OCI-LY7 (cell line): ENCODE measurements around the gene PNMA8C. TPM values are rescaled to one million over a fixed set of nuclear protein-coding genes. Genes with fewer than 3 reads are reported as not detected.

ENCODE experiments used
- BruUV-seq: library from RNA; stranded (reverse); fragments of 400-500 nt; replicated peaks from 2 replicates; lab custom pipeline; 2021; lab: Mats Ljungman, UMichigan
- CTCF ChIA-PET: fragments of 300-600 bp; sonication (Branson Sonifier 250); formaldehyde crosslinking; loops from one replicate; lab custom pipeline; 2022; ENCODE audit warnings: antibody characterized with exemption; ENCODE audit not compliant: unreplicated experiment; lab: Charles Lee
- POLR2A ChIA-PET: fragments of 300-600 bp; sonication (Branson Sonifier 250); formaldehyde crosslinking; loops from one replicate; lab custom pipeline; 2022; ENCODE audit warnings: antibody characterized with exemption; lab: Charles Lee
- DNase-seq: peaks from one replicate; pipeline ENCODE4 v3.0.0-alpha.2; 2015; ENCODE audit warnings: low spot score
- H2AFZ ChIP-seq: fragments of 200-600 bp; sonication (generic), shearing (Covaris generic); 2 replicates; pipeline ENCODE4 v1.6.1; 2014; ENCODE audit warnings: mild to moderate bottlenecking, antibody characterized with exemption, low read length, moderate library complexity
- H3K27ac ChIP-seq: fragments of 200-600 bp; sonication (generic); 2 replicates; pipeline ENCODE4 v1.5.1; 2014; ENCODE audit warnings: mixed run types, low read depth, mild to moderate bottlenecking, moderate library complexity, low read length, inconsistent platforms; ENCODE audit not compliant: poor library complexity, severe bottlenecking
- H3K36me3 ChIP-seq: fragments of 200-600 bp; sonication (generic); 2 replicates; pipeline ENCODE4 v1.6.1; 2014; ENCODE audit warnings: mild to moderate bottlenecking, antibody characterized with exemption, low read length, moderate library complexity, mixed read lengths; ENCODE audit not compliant: insufficient read depth
- H3K4me1 ChIP-seq: fragments of 200-600 bp; sonication (generic); 2 replicates; pipeline ENCODE4 v1.5.1; 2014; ENCODE audit warnings: mild to moderate bottlenecking, low read length; ENCODE audit not compliant: insufficient read depth, poor library complexity, severe bottlenecking
- H3K4me2 ChIP-seq: fragments of 200-600 bp; sonication (generic); 2 replicates; pipeline ENCODE4 v1.6.1; 2014; ENCODE audit warnings: mild to moderate bottlenecking, low read length
- H3K4me3 ChIP-seq: fragments of 200-600 bp; sonication (generic); 2 replicates; pipeline ENCODE4 v1.5.1; 2014; ENCODE audit warnings: mild to moderate bottlenecking, low read depth, low read length; ENCODE audit not compliant: poor library complexity, severe bottlenecking
- H3K79me2 ChIP-seq: fragments of 200-600 bp; sonication (generic); 2 replicates; pipeline ENCODE4 v1.6.1; 2016; ENCODE audit warnings: low read depth, mild to moderate bottlenecking, low read length, moderate library complexity, mixed read lengths; ENCODE audit not compliant: insufficient read depth
- H3K9me2 ChIP-seq: fragments of 200-600 bp; sonication (generic); 2 replicates; pipeline ENCODE4 v1.6.1; 2016; ENCODE audit warnings: mild to moderate bottlenecking, low read length, mixed read lengths; ENCODE audit not compliant: insufficient read depth
- H3K9me3 ChIP-seq: fragments of 200-600 bp; sonication (generic); 2 replicates; pipeline ENCODE4 v1.6.1; 2014; ENCODE audit warnings: mild to moderate bottlenecking, mixed run types, low read length, mixed read lengths
- H4K20me1 ChIP-seq: fragments of 200-600 bp; sonication (generic); 2 replicates; pipeline ENCODE4 v1.6.1; 2014; ENCODE audit warnings: mild to moderate bottlenecking, antibody characterized with exemption, low read length, moderate library complexity, mixed read lengths; ENCODE audit not compliant: insufficient read depth
- CTCF ChIP-seq: fragments of 200-600 bp; sonication (generic); conservative IDR thresholded peaks from 2 replicates; pipeline ENCODE4 v1.5.1; 2014; ENCODE audit warnings: mild to moderate bottlenecking, antibody characterized with exemption, low read length, moderate library complexity, mixed read lengths
- EZH2phosphoT487 ChIP-seq: fragments of 200-600 bp; sonication (generic); IDR thresholded peaks from 2 replicates; pipeline ENCODE4 v1.6.1; 2018; ENCODE audit warnings: low read depth, borderline replicate concordance, mild to moderate bottlenecking, mixed run types, antibody characterized with exemption, low read length, moderate library complexity, mixed read lengths
- intact Hi-C: fragments of 100-400 bp; cut with micrococcal nuclease; formaldehyde crosslinking; loops from one replicate; pipeline ENCODE4 v1.10.0; 2022; ENCODE audit not compliant: unreplicated experiment
- total RNA-seq, 2 experiments: library from RNA; depleted of rRNA in 1 of 2; stranded (reverse); fragments of >200 nt in 1 of 2; shearing (Covaris generic) in 1 of 2; gene quantifications; 2 replicates each; pipeline ENCODE4 v1.2.3, GENCODE V29; 2014 to 2022

PNMA8C gene
- total RNA-seq, 2 experiments from 2014 or later: 1.0 to 4.9 TPM

DNA sequence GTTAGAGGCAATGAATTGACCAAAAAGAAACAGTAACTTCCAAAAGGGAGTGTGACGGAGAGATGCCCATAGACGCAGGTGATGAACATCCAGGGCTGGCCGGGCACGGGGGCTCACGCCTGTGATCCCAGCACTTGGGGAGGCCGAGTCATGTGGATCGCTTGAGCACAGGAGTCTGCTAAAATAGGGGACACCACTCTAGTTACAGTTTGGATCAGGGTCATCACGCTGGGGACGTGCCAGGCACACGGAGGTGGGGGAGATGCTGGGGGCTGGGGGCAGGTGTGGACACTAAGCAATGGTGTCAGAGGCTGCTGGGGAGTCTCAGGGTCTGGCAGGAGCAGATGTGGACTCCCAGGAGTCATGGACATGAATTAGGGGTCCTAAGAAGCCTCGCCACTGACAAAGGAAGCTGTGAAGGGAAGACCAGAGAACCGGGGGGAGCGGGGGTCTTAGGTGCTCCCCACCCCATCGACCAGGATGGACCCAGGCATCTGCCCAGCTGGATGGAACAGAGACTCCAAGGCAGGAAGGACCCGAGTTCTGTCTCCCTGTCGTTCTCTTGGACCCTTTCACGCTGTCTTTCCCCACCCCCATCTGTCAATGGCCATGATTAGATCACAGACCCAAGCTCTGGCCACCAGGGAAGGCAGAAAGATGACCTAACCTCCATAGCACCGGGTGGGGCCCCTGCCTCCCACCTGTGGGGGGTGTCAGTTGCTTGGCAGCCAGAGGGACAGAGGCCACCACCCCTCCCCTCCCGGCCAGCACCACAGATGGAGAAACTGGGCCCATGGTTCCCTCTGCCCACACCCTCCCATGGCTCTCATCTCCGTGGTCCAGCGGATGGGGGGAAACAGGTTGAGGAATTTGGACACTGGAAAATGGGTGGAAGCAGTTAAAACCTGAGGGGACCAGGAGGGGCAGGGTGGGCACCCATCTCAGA lies 35.0 kb downstream of the PNMA8C start:
- H3K36me3 ChIP-seq: peaks cover 45% of the 10 kb centered on the region
- no peak overlapping the region for H3K4me2 ChIP-seq
- intact Hi-C loops: loop anchor here (2.0 kb wide), 2 partner anchors 47 to 113 kb away; partner anchors contain the start of gene PPP5C
- H3K9me2 ChIP-seq: no peaks in the 10 kb centered on the region
- BruUV-seq: no TSS peak
- no peak overlapping the region for H3K4me3 ChIP-seq
- no peak overlapping the region for H3K27ac ChIP-seq
- TF ChIP-seq CTCF: no peak
- no peak for TF ChIP-seq EZH2phosphoT487
- H3K79me2 ChIP-seq: no peaks in the 10 kb centered on the region
- no peaks in the 10 kb centered on the region for H4K20me1 ChIP-seq
- no peak overlapping the region for H2AFZ ChIP-seq
- POLR2A ChIA-PET: no interaction called here
- no peaks in the 10 kb centered on the region for H3K9me3 ChIP-seq
- DNase-seq: no peak
- CTCF ChIA-PET: no interaction called here
- no peaks in the 10 kb centered on the region for H3K4me1 ChIP-seq

- intact Hi-C loops: no loop called here
- H3K79me2 ChIP-seq: no peaks in the 10 kb centered on the region
- no peak for TF ChIP-seq EZH2phosphoT487
- TF ChIP-seq CTCF: no peak
- H3K4me3 ChIP-seq: no peak overlapping the region
- BruUV-seq: no TSS peak
- H2AFZ ChIP-seq: no peak overlapping the region
- no peaks in the 10 kb centered on the region for H3K9me3 ChIP-seq
- H3K36me3 ChIP-seq: peaks cover 54% of the 10 kb centered on the region
- H3K9me2 ChIP-seq: no peaks in the 10 kb centered on the region
- no peaks in the 10 kb centered on the region for H4K20me1 ChIP-seq
- ChIA-PET POLR2A (no interaction called here), CTCF (no interaction called here)
- H3K4me1 ChIP-seq: no peaks in the 10 kb centered on the region
- no peak overlapping the region for H3K4me2 ChIP-seq
- DNase-seq: no peak
- H3K27ac ChIP-seq: no peak overlapping the region
Observed at GRCh38 chr19:46392837-46393236, 35.9 kb downstream of the PNMA8C start.
